Neuronal stem cell (in vitro differentiated cells): ENCODE data around the gene SLC50A1.

Experiments used
- DNase-seq: peaks from one replicate; pipeline ENCODE4 v3.0.0-alpha.2; 2013; ENCODE audit warnings: low spot score
- H2AFZ ChIP-seq: one replicate; pipeline ENCODE4 v1.6.1; 2013; ENCODE audit warnings: mild to moderate bottlenecking, low read length, inconsistent platforms
- H2AK5ac ChIP-seq: 2 replicates; pipeline ENCODE4 v1.6.1; 2013; ENCODE audit warnings: low read depth, mild to moderate bottlenecking, inconsistent platforms, low read length, moderate library complexity, mixed read lengths
- H2BK120ac ChIP-seq: 2 replicates; pipeline ENCODE4 v1.6.1; 2013; ENCODE audit warnings: low read depth, mild to moderate bottlenecking, inconsistent platforms, low read length, moderate library complexity, mixed read lengths
- H2BK12ac ChIP-seq: one replicate; pipeline ENCODE4 v1.6.1; 2013; ENCODE audit warnings: low read length, inconsistent platforms
- H2BK15ac ChIP-seq: 2 replicates; pipeline ENCODE4 v1.6.1; 2013; ENCODE audit warnings: mild to moderate bottlenecking, low read length, inconsistent platforms, mixed read lengths
- H2BK5ac ChIP-seq: one replicate; pipeline ENCODE4 v1.6.1; 2013; ENCODE audit warnings: inconsistent platforms, mild to moderate bottlenecking, low read length, moderate library complexity
- H3K14ac ChIP-seq: one replicate; pipeline ENCODE4 v1.6.1; 2013; ENCODE audit warnings: low read length, inconsistent platforms
- H3K18ac ChIP-seq: 2 replicates; pipeline ENCODE4 v1.6.1; 2013; ENCODE audit warnings: low read length, inconsistent platforms
- H3K23ac ChIP-seq: 2 replicates; pipeline ENCODE4 v1.6.1; 2013; ENCODE audit warnings: low read depth, mild to moderate bottlenecking, mixed read lengths, low read length, inconsistent platforms; ENCODE audit not compliant: poor library complexity
- H3K27ac ChIP-seq: replicated peaks from 3 replicates; pipeline ENCODE4 v1.5.1; 2013; ENCODE audit warnings: low read length, inconsistent platforms
- H3K27me3 ChIP-seq, 3 experiments: 2 replicates each; pipeline ENCODE4 v1.6.1; 2013; ENCODE audit warnings: low read length in 3 of 3, mild to moderate bottlenecking in 2 of 3, inconsistent platforms in 1 of 3, low read depth in 1 of 3, mixed read lengths in 1 of 3, moderate library complexity in 1 of 3; ENCODE audit not compliant: control insufficient read depth in 3 of 3, insufficient read depth in 3 of 3
- H3K36me3 ChIP-seq, 2 donors: replicated peaks in 1 of 2; 2 replicates each; pipeline ENCODE4 v1.6.1; 2013; ENCODE audit warnings: low read length in 2 of 2; ENCODE audit not compliant: control insufficient read depth in 2 of 2, insufficient read depth in 2 of 2
- H3K4ac ChIP-seq: 2 replicates; pipeline ENCODE4 v1.6.1; 2013; ENCODE audit warnings: inconsistent platforms, mild to moderate bottlenecking, low read length, moderate library complexity
- H3K4me1 ChIP-seq, 2 donors: 1 replicate in 1 of 2; 2 replicates in 1 of 2; pipeline ENCODE4 v1.6.1; 2013; ENCODE audit warnings: low read length in 2 of 2, low read depth in 1 of 2; ENCODE audit not compliant: control insufficient read depth in 2 of 2, insufficient read depth in 1 of 2
- H3K4me2 ChIP-seq: one replicate; pipeline ENCODE4 v1.6.1; 2013; ENCODE audit warnings: mild to moderate bottlenecking, low read length, inconsistent platforms; ENCODE audit not compliant: insufficient read depth, poor library complexity, severe bottlenecking
- H3K4me3 ChIP-seq, 2 donors: 2 replicates each; pipeline ENCODE4 v1.5.1; 2013; ENCODE audit warnings: low read length in 2 of 2, mild to moderate bottlenecking in 2 of 2, inconsistent platforms in 1 of 2, moderate library complexity in 1 of 2
- H3K79me1 ChIP-seq: one replicate; pipeline ENCODE4 v1.6.1; 2013; ENCODE audit warnings: low read depth, mild to moderate bottlenecking, inconsistent platforms, low read length, moderate library complexity
- H3K9ac ChIP-seq: one replicate; pipeline ENCODE4 v1.6.1; 2013; ENCODE audit warnings: mild to moderate bottlenecking, low read depth, low read length, inconsistent platforms; ENCODE audit not compliant: poor library complexity
- H3K9me3 ChIP-seq, 2 donors: replicated peaks in 1 of 2; 2 replicates each; pipeline versions ENCODE3 to v1.6.1; 2013; ENCODE audit warnings: low read length in 2 of 2, mild to moderate bottlenecking in 2 of 2, inconsistent platforms in 1 of 2, low read depth in 1 of 2, mixed read lengths in 1 of 2, moderate library complexity in 1 of 2; ENCODE audit not compliant: control insufficient read depth in 2 of 2, insufficient read depth in 1 of 2
- H4K8ac ChIP-seq: one replicate; pipeline ENCODE4 v1.6.1; 2013; ENCODE audit warnings: low read depth, mild to moderate bottlenecking, inconsistent platforms, low read length, moderate library complexity
- H4K91ac ChIP-seq: one replicate; pipeline ENCODE4 v1.6.1; 2013; ENCODE audit warnings: low read length, low read depth, mild to moderate bottlenecking, inconsistent platforms; ENCODE audit not compliant: poor library complexity
- WGBS, 2 donors: extraction: QIAGEN DNeasy Blood & Tissue Kit; methylation state at CpG; one replicate each; pipeline ENCODE4 v1.1.7; 2013; ENCODE audit warnings: missing lambda C conversion rate in 2 of 2, mixed read lengths in 1 of 2; ENCODE audit not compliant: insufficient read length in 2 of 2, insufficient replicate concordance in 1 of 2; ENCODE audit errors: extremely low coverage in 2 of 2; 5-methylcytosine and 5-hydroxymethylcytosine counted together

Gene SLC50A1

GRCh38 chr1:155105604-155106011 is 30.0 kb upstream of the SLC50A1 start:
- H3K9me3 ChIP-seq: no peaks in the 10 kb centered on the region
- DNase-seq: no peak
- H3K4me2 ChIP-seq: no peak overlapping the region
- H3K18ac ChIP-seq: no peak overlapping the region
- no peak overlapping the region for H2AFZ ChIP-seq
- no peak overlapping the region for H2BK15ac ChIP-seq
- no peak overlapping the region for H2AK5ac ChIP-seq
- no peak overlapping the region for H4K8ac ChIP-seq
- no CpG with 5 or more reads among the region's 7 CpGs for WGBS, 2 donors
- no peak overlapping the region for H4K91ac ChIP-seq
- H3K14ac ChIP-seq: no peak overlapping the region
- H3K79me1 ChIP-seq: no peaks in the 10 kb centered on the region
- no peak overlapping the region for H2BK120ac ChIP-seq
- no peak overlapping the region for H3K4ac ChIP-seq
- H3K4me3 ChIP-seq: no peak overlapping the region
- H3K23ac ChIP-seq: no peak overlapping the region
- no peak overlapping the region for H3K9ac ChIP-seq
- H2BK12ac ChIP-seq: no peak overlapping the region
- no peak overlapping the region for H3K27ac ChIP-seq
- H3K27me3 ChIP-seq: peaks cover 0 to 44% (median 0%) of the 10 kb centered on the region in 3 experiments
- no peaks in the 10 kb centered on the region for H3K36me3 ChIP-seq
- no peak overlapping the region for H2BK5ac ChIP-seq
- H3K4me1 ChIP-seq: no peaks in the 10 kb centered on the region

- Histone ChIP-seq H2BK5ac (no peak overlapping the region), H3K27me3 (peaks cover 0 to 44% (median 0%) of the 10 kb centered on the region in 3 experiments), H3K14ac (no peak overlapping the region), H3K4me1 (no peaks in the 10 kb centered on the region), H3K27ac (no peak overlapping the region), H3K23ac (no peak overlapping the region), H2AK5ac (no peak overlapping the region), H3K9ac (no peak overlapping the region), H3K4ac (no peak overlapping the region), H3K79me1 (no peaks in the 10 kb centered on the region), H2AFZ (no peak overlapping the region), H3K18ac (no peak overlapping the region), H3K4me2 (no peak overlapping the region), H3K4me3 (no peak overlapping the region), H3K36me3 (no peaks in the 10 kb centered on the region), H2BK12ac (no peak overlapping the region), H3K9me3 (no peaks in the 10 kb centered on the region), H2BK15ac (peak overlapping the region; percentile 43), H4K91ac (no peak overlapping the region), H4K8ac (no peak overlapping the region), H2BK120ac (no peak overlapping the region)
- no peak for DNase-seq
- no CpG with 5 or more reads among the region's 6 CpGs for WGBS, 2 donors
Observed at GRCh38 chr1:155106862-155107261, 28.8 kb upstream of the SLC50A1 start.

- Histone ChIP-seq H3K14ac (no peak overlapping the region), H3K9me3 (no peaks in the 10 kb centered on the region), H3K9ac (no peak overlapping the region), H3K27me3 (peaks cover 0 to 47% (median 0%) of the 10 kb centered on the region in 3 experiments), H2AK5ac (no peak overlapping the region), H3K36me3 (no peaks in the 10 kb centered on the region), H2BK15ac (peak overlapping the region; percentile 43), H2BK5ac (no peak overlapping the region), H2BK12ac (no peak overlapping the region), H3K4me2 (no peak overlapping the region), H4K91ac (no peak overlapping the region), H3K4me1 (peaks cover 0 to 2% of the 10 kb centered on the region in 2 donors), H3K79me1 (no peaks in the 10 kb centered on the region), H4K8ac (no peak overlapping the region), H2BK120ac (no peak overlapping the region), H3K18ac (no peak overlapping the region), H3K4ac (no peak overlapping the region), H3K4me3 (no peak overlapping the region), H3K23ac (no peak overlapping the region), H2AFZ (no peak overlapping the region), H3K27ac (no peak overlapping the region)
- no CpG with 5 or more reads among the region's 12 CpGs for WGBS, 2 donors
- DNase-seq: no peak
Observed at GRCh38 chr1:155107309-155108264, 28.1 kb upstream of the SLC50A1 start.

- Histone ChIP-seq H3K9me3 (no peaks in the 10 kb centered on the region), H2BK120ac (no peak overlapping the region), H2AFZ (no peak overlapping the region), H3K4me2 (no peak overlapping the region), H3K79me1 (no peaks in the 10 kb centered on the region), H4K8ac (no peak overlapping the region), H2BK15ac (no peak overlapping the region), H3K27ac (no peak overlapping the region), H2BK12ac (no peak overlapping the region), H3K14ac (no peak overlapping the region), H3K18ac (no peak overlapping the region), H3K4me3 (no peak overlapping the region), H2BK5ac (no peak overlapping the region), H3K4ac (no peak overlapping the region), H3K27me3 (peaks cover 0 to 46% (median 0%) of the 10 kb centered on the region in 3 experiments), H4K91ac (no peak overlapping the region), H3K4me1 (peaks cover 0 to 2% of the 10 kb centered on the region in 2 donors), H3K36me3 (no peaks in the 10 kb centered on the region), H3K23ac (no peak overlapping the region), H2AK5ac (no peak overlapping the region), H3K9ac (no peak overlapping the region)
- no peak for DNase-seq
- no CpG with 5 or more reads among the region's 5 CpGs for WGBS, 2 donors
Observed at GRCh38 chr1:155108296-155108695, 27.4 kb upstream of the SLC50A1 start.
